PC-3 (cell line): ENCODE results near the gene RSAD1. TPM values are rescaled to one million over a fixed set of nuclear protein-coding genes. Genes with fewer than 3 reads are reported as not detected.

Experiments used
- ATAC-seq: fragments of 200-7000 bp; cut with Tn5 transposase; 2 replicates; pipeline ENCODE4 v1.9.1; 2020; ENCODE audit warnings: mild to moderate bottlenecking, moderate library complexity
- BruUV-seq: library from RNA; stranded (reverse); fragments of 400-500 nt; replicated peaks from 2 replicates; lab custom pipeline; 2021; lab: Mats Ljungman, UMichigan
- CTCF ChIA-PET: fragments of 300-600 bp; sonication (Branson Sonifier 250); formaldehyde crosslinking; loops from one replicate; lab custom pipeline; 2022; ENCODE audit warnings: antibody characterized with exemption; lab: Charles Lee
- POLR2A ChIA-PET: fragments of 300-600 bp; sonication (Branson Sonifier 250); formaldehyde crosslinking; loops from one replicate; lab custom pipeline; 2022; ENCODE audit warnings: antibody characterized with exemption; ENCODE audit not compliant: unreplicated experiment; lab: Charles Lee
- DNase-seq: peaks from one replicate; pipeline ENCODE4 v3.0.0-alpha.2; 2015
- H2AFZ ChIP-seq: fragments of 300-600 bp; sonication (generic); 2 replicates; pipeline ENCODE4 v1.6.0; 2016; ENCODE audit warnings: antibody characterized with exemption, low read length
- H3F3A ChIP-seq: fragments of 300-600 bp; sonication (generic); one replicate; pipeline ENCODE4 v1.6.0; 2017; ENCODE audit warnings: antibody characterized with exemption, low read length, control low read depth, mild to moderate bottlenecking; ENCODE audit not compliant: unreplicated experiment
- H3K27ac ChIP-seq: fragments of 300-600 bp; sonication (generic); 2 replicates; pipeline ENCODE4 v1.5.1; 2016; ENCODE audit warnings: mild to moderate bottlenecking, low read length
- H3K27me3 ChIP-seq: fragments of 300-600 bp; sonication (generic); 2 replicates; pipeline ENCODE4 v1.6.1; 2016; ENCODE audit warnings: low read length, mixed read lengths
- H3K36me3 ChIP-seq: fragments of 300-600 bp; sonication (generic); 2 replicates; pipeline ENCODE4 v1.6.1; 2016; ENCODE audit warnings: low read depth, mixed run types, low read length, mixed read lengths
- H3K4me1 ChIP-seq: fragments of 300-600 bp; sonication (generic); 2 replicates; pipeline ENCODE4 v1.5.1; 2016; ENCODE audit warnings: low read length; ENCODE audit not compliant: insufficient read depth
- H3K4me2 ChIP-seq: fragments of 300-600 bp; sonication (generic); 2 replicates; pipeline ENCODE4 v1.6.0; 2016; ENCODE audit warnings: low read length
- H3K4me3 ChIP-seq: fragments of 300-600 bp; sonication (generic); 2 replicates; pipeline ENCODE4 v1.5.1; 2016; ENCODE audit warnings: mild to moderate bottlenecking, low read length, mixed read lengths
- H3K79me2 ChIP-seq: fragments of 300-600 bp; sonication (generic); 2 replicates; pipeline ENCODE4 v1.6.1; 2017; ENCODE audit warnings: low read length, mixed read lengths
- H3K9ac ChIP-seq: fragments of 300-600 bp; sonication (generic); 2 replicates; pipeline ENCODE4 v1.6.0; 2016; ENCODE audit warnings: mild to moderate bottlenecking, low read length
- H3K9me2 ChIP-seq: fragments of 300-600 bp; sonication (generic); replicated peaks from 2 replicates; pipeline ENCODE4 v1.6.1; 2016; ENCODE audit warnings: mixed run types, low read length, mixed read lengths
- H3K9me3 ChIP-seq: fragments of 300-600 bp; sonication (generic); 2 replicates; pipeline ENCODE4 v1.6.1; 2016; ENCODE audit warnings: low read length, mixed read lengths
- H4K20me1 ChIP-seq: fragments of 300-600 bp; sonication (generic); 2 replicates; pipeline ENCODE4 v1.6.1; 2016; ENCODE audit warnings: low read length, mixed read lengths
- EZH2 ChIP-seq: fragments of 300-600 bp; sonication (generic); IDR thresholded peaks from one replicate; pipeline ENCODE4 v1.6.1; 2017; ENCODE audit warnings: antibody characterized with exemption, mild to moderate bottlenecking, low read length; ENCODE audit not compliant: unreplicated experiment
- EZH2phosphoT487 ChIP-seq: fragments of 300-600 bp; sonication (generic); IDR thresholded peaks from 2 replicates; pipeline ENCODE4 v1.6.1; 2018; ENCODE audit warnings: mild to moderate bottlenecking, antibody characterized with exemption, low read length, borderline replicate concordance
- intact Hi-C: fragments of 100-400 bp; cut with micrococcal nuclease; formaldehyde crosslinking; loops from 2 replicates; pipeline ENCODE4 v1.9.0; 2023
- total RNA-seq: library from RNA; depleted of rRNA; stranded (reverse); fragments of >200 nt; gene quantifications from 2 replicates; pipeline ENCODE4 v1.2.3, GENCODE V29; 2014
- TF ChIP-seq, protein P1 (sequence below): fragments of 300-600 bp; sonication (generic); conservative IDR thresholded peaks from 2 replicates; pipeline ENCODE4 v1.5.1; 2017; ENCODE audit warnings: antibody characterized with exemption, low read depth, mild to moderate bottlenecking, low read length

The RSAD1 gene
- total RNA-seq, 1 experiment from 2014 or later = 37.7 TPM

DNA sequence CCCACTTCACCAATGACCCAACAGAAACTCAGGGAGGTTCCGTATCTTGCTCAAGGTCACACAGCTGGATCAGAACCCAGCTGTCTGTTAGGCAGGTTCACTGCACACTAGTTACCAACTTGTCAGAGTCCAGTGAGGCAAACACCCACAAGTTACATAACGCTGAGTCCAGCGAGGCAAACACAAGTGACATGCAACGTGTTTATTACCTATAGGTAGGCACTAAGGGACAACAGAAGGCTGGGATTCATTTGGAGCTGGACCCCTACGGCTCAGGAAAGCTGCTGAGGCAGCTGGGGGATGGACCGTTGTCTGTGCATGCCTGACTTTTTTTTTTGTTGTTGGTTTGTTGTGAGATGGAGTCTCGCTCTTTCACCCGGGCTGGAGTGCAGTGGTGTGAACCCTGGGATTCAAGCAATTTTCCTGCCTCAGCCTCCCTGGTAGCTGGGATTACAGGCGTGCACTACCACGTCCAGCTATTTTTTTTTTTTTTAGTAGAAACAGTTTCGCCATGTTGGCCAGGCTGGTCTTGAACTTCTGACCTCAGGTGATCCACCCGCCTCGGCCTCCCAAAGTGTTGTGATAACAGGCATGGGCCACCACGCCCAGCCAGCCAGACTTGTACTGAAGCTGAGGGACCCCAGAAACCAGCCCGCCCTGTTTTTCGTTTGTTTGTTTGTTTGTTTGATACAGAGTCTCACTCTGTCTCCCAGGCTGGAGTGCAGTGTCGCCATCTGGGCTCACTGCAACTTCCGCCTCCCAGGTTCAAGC lies 1.9 kb upstream of the RSAD1 start:
- POLR2A ChIA-PET = no interaction called here
- Histone ChIP-seq H3K27ac (no peak overlapping the region), H3F3A (no peaks in the 10 kb centered on the region), H2AFZ (no peak overlapping the region), H3K9ac (no peak overlapping the region), H3K9me2 (no peaks in the 10 kb centered on the region), H3K9me3 (no peaks in the 10 kb centered on the region), H3K4me1 (peaks cover 17% of the 10 kb centered on the region), H3K4me2 (no peak overlapping the region), H3K4me3 (no peak overlapping the region), H3K27me3 (no peaks in the 10 kb centered on the region), H3K36me3 (no peaks in the 10 kb centered on the region), H4K20me1 (no peaks in the 10 kb centered on the region), H3K79me2 (peaks cover 27% of the 10 kb centered on the region)
- TF ChIP-seq EZH2 = no peak
- TF ChIP-seq, protein P1, sequence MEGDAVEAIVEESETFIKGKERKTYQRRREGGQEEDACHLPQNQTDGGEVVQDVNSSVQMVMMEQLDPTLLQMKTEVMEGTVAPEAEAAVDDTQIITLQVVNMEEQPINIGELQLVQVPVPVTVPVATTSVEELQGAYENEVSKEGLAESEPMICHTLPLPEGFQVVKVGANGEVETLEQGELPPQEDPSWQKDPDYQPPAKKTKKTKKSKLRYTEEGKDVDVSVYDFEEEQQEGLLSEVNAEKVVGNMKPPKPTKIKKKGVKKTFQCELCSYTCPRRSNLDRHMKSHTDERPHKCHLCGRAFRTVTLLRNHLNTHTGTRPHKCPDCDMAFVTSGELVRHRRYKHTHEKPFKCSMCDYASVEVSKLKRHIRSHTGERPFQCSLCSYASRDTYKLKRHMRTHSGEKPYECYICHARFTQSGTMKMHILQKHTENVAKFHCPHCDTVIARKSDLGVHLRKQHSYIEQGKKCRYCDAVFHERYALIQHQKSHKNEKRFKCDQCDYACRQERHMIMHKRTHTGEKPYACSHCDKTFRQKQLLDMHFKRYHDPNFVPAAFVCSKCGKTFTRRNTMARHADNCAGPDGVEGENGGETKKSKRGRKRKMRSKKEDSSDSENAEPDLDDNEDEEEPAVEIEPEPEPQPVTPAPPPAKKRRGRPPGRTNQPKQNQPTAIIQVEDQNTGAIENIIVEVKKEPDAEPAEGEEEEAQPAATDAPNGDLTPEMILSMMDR = no peak
- no peak for TF ChIP-seq EZH2phosphoT487
- BruUV-seq = no TSS peak
- no peak for ATAC-seq
- CTCF ChIA-PET = no interaction called here
- intact Hi-C loops = no loop called here
- no peak for DNase-seq

DNA sequence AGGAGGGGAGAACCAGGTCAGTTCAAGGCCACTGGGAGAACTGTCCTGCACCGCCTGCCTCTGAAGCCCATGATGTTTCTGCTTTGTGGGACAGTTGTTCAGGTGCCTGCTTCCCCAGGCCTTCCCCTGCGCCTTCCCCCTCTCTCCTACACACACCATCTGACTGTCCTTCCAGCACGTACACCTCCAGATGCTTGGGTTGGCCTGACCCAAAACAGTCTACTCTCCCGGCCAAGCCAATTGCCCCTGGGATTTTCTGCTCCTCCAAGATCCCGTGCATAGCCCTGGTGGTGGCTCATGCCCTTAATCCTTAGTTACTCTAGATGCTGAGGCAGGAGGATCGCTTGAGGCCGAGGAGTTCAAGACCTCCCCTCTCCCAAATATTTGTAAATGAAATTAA lies 684 bp upstream of the RSAD1 start:
- Histone ChIP-seq H3K9ac (peak overlapping the region; percentile 71), H3K4me3 (peak overlapping the region; percentile 76), H2AFZ (peak overlapping the region; percentile 93), H3K36me3 (no peaks in the 10 kb centered on the region), H3K27ac (peak overlapping the region; percentile 38), H3K9me3 (no peaks in the 10 kb centered on the region), H3K9me2 (no peaks in the 10 kb centered on the region), H3K27me3 (no peaks in the 10 kb centered on the region), H3F3A (no peaks in the 10 kb centered on the region), H4K20me1 (no peaks in the 10 kb centered on the region), H3K4me2 (peak overlapping the region; percentile 91), H3K4me1 (peaks cover 21% of the 10 kb centered on the region), H3K79me2 (peaks cover 27% of the 10 kb centered on the region)
- TSS peak; percentile 72 for BruUV-seq
- ATAC-seq = no peak
- DNase-seq = no peak
- TF ChIP-seq EZH2 = no peak
- POLR2A ChIA-PET = interaction anchor here (1.1 kb wide), 1 partner anchor 82 kb away, joined by 6 read pairs; no protein-coding TSS in a partner anchor
- CTCF ChIA-PET = interaction anchor here (0.6 to 0.7 kb wide), 5 partner anchors 18 to 423 kb away, joined by 3 to 23 read pairs (median 10); no protein-coding TSS in a partner anchor
- intact Hi-C loops = no loop called here

DNA sequence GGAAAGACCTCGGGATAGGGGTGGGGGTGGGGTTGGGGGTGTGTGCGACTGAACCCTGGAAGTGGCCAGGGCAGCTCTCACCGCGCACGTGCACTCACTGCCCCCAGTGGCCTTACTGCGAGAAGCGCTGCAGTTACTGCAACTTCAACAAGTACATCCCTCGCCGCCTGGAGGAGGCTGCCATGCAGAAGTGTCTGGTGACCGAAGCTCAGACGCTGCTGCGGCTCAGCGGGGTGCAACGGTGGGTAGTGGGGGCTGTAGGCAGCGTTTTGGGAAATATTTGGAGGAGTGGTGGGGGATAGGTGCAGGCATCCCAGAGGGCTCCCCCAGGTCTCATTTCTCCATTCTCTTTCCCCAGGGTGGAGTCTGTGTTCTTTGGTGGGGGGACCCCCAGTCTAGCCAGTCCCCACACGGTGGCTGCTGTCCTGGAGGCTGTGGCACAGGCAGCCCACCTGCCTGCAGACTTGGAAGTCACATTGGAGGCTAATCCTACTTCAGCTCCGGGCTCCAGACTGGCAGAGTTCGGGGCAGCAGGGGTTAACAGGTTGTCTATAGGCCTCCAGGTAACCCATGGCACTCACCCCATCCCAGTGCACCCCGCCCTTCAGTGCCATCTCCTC lies 972 bp downstream of the RSAD1 start:
- ChIA-PET CTCF (interaction anchor here (0.5 to 1.6 kb wide), 9 partner anchors 8 to 417 kb away, joined by 3 to 28 read pairs (median 5); partner anchors contain the start of gene LRRC59), POLR2A (interaction anchor here (0.6 to 0.9 kb wide), 3 partner anchors 103 to 641 kb away, joined by 3 to 5 read pairs (median 3); partner anchors contain the start of gene SPAG9)
- H3K79me2 ChIP-seq = peaks cover 27% of the 10 kb centered on the region
- TF ChIP-seq, protein P1 = peak; percentile 58
- no peak for TF ChIP-seq EZH2
- no TSS peak for BruUV-seq
- no peaks in the 10 kb centered on the region for H3F3A ChIP-seq
- no peaks in the 10 kb centered on the region for H3K9me3 ChIP-seq
- DNase-seq (peak; percentile 82), ATAC-seq (peak; percentile 50)
- peak overlapping the region; percentile 76 for H3K4me3 ChIP-seq
- intact Hi-C loops = loop anchor here (1.0 to 5.0 kb wide), 5 partner anchors 82 to 363 kb away; partner anchors contain the start of gene LRRC59
- peak overlapping the region; percentile 80 for H2AFZ ChIP-seq
- H3K4me1 ChIP-seq = peaks cover 24% of the 10 kb centered on the region
- H3K36me3 ChIP-seq = peaks cover 15% of the 10 kb centered on the region; the same call in 1 of the 2 replicates
- no peaks in the 10 kb centered on the region for H3K27me3 ChIP-seq
- H4K20me1 ChIP-seq = no peaks in the 10 kb centered on the region
- H3K9ac ChIP-seq = peak overlapping the region; percentile 71
- H3K27ac ChIP-seq = no peak overlapping the region
- no peaks in the 10 kb centered on the region for H3K9me2 ChIP-seq
- H3K4me2 ChIP-seq = peak overlapping the region; percentile 91
